Type B pancreatic cell (in vitro differentiated cells): ENCODE measurements around the gene NLRP1. TPM values are rescaled to one million over a fixed set of nuclear protein-coding genes. Genes with fewer than 3 reads are reported as not detected.

Experiments used
- DNase-seq: peaks from one replicate; pipeline ENCODE4 v3.0.0; 2021; ENCODE audit warnings: mixed read lengths; ENCODE audit not compliant: unreplicated experiment; ENCODE audit errors: extremely low spot score
- H3K27ac Mint-ChIP-seq: 2 replicates; pipeline ENCODE4 v1.8.0; 2021; ENCODE audit warnings: mild to moderate bottlenecking, mixed read lengths
- H3K27me3 Mint-ChIP-seq: 2 replicates; pipeline ENCODE4 v1.8.0; 2021; ENCODE audit warnings: mixed read lengths
- H3K36me3 Mint-ChIP-seq: 2 replicates; pipeline ENCODE4 v1.8.0; 2021; ENCODE audit warnings: mixed read lengths
- H3K4me1 Mint-ChIP-seq: one replicate; pipeline ENCODE4 v1.8.0; 2021; ENCODE audit warnings: mixed read lengths; ENCODE audit not compliant: unreplicated experiment
- H3K4me3 Mint-ChIP-seq: 2 replicates; pipeline ENCODE4 v1.8.0; 2021; ENCODE audit warnings: mild to moderate bottlenecking, mixed read lengths
- H3K9me3 Mint-ChIP-seq: 2 replicates; pipeline ENCODE4 v1.8.0; 2021; ENCODE audit warnings: mixed read lengths
- total RNA-seq: library from RNA; stranded (reverse); gene quantifications from 2 replicates; pipeline ENCODE4 v1.2.1, GENCODE V29; 2021; ENCODE audit warnings: low replicate concordance
- TF ChIP-seq, protein P1 (sequence below): fragments of 200-600 bp; sonication (generic); conservative IDR thresholded peaks from 2 replicates; pipeline ENCODE4 v1.5.0; 2021; ENCODE audit warnings: antibody characterized with exemption, mild to moderate bottlenecking

Gene NLRP1
- total RNA-seq, 1 donor from 2014 or later = 111 TPM

GRCh38 chr17:5480962-5481361, 103.3 kb downstream of the NLRP1 start:
- Mint-ChIP-seq H3K27me3 (no peaks in the 10 kb centered on the region), H3K36me3 (peaks cover 56% of the 10 kb centered on the region), H3K4me3 (peak overlapping the region; percentile 74), H3K4me1 (peaks cover 18% of the 10 kb centered on the region), H3K9me3 (no peaks in the 10 kb centered on the region), H3K27ac (peak overlapping the region; percentile 84)
- TF ChIP-seq, protein P1, sequence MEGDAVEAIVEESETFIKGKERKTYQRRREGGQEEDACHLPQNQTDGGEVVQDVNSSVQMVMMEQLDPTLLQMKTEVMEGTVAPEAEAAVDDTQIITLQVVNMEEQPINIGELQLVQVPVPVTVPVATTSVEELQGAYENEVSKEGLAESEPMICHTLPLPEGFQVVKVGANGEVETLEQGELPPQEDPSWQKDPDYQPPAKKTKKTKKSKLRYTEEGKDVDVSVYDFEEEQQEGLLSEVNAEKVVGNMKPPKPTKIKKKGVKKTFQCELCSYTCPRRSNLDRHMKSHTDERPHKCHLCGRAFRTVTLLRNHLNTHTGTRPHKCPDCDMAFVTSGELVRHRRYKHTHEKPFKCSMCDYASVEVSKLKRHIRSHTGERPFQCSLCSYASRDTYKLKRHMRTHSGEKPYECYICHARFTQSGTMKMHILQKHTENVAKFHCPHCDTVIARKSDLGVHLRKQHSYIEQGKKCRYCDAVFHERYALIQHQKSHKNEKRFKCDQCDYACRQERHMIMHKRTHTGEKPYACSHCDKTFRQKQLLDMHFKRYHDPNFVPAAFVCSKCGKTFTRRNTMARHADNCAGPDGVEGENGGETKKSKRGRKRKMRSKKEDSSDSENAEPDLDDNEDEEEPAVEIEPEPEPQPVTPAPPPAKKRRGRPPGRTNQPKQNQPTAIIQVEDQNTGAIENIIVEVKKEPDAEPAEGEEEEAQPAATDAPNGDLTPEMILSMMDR = no peak
- DNase-seq = no peak

GRCh38 chr17:5478992-5479391, 105.3 kb downstream of the NLRP1 start:
- Mint-ChIP-seq H3K27ac (no peak overlapping the region), H3K27me3 (no peaks in the 10 kb centered on the region), H3K4me3 (no peak overlapping the region), H3K4me1 (peaks cover 10% of the 10 kb centered on the region), H3K36me3 (peaks cover 53% of the 10 kb centered on the region), H3K9me3 (no peaks in the 10 kb centered on the region)
- TF ChIP-seq, protein P1 = no peak
- no peak for DNase-seq

DNA sequence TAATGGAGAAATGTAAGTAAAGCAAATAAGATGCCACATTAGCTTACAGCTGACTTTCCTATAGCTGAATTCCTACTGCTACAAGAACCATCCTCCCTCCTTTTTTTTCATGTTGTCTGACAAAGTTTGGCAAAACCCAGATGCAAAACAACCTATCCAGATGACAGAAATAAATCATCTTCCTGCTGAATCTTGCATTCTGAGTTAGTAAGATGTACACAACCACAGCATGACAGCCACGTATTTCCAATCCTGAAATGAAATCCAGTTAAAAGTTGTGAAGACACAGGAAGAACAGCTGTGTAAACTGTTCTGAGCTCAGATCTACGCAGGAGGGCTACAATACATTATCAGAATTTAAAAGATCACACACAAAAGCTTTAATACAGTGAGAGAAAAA, 110.4 kb downstream of the NLRP1 start:
- Mint-ChIP-seq H3K4me3 (no peak overlapping the region), H3K27me3 (no peaks in the 10 kb centered on the region), H3K9me3 (no peaks in the 10 kb centered on the region), H3K27ac (no peak overlapping the region), H3K4me1 (no peaks in the 10 kb centered on the region), H3K36me3 (peaks cover 26% of the 10 kb centered on the region)
- no peak for DNase-seq
- TF ChIP-seq, protein P1 = no peak

- no peaks in the 10 kb centered on the region for H3K9me3 Mint-ChIP-seq
- no peaks in the 10 kb centered on the region for H3K27me3 Mint-ChIP-seq
- DNase-seq = no peak
Measured at GRCh38 chr17:5472511-5472910, 111.8 kb downstream of the NLRP1 start.

GRCh38 chr17:5468075-5468473, 116.2 kb downstream of the NLRP1 start:
- no peak for DNase-seq
- Mint-ChIP-seq H3K9me3 (no peaks in the 10 kb centered on the region), H3K27ac (peak overlapping the region; percentile 17), H3K4me3 (peak overlapping the region; percentile 91), H3K4me1 (peaks cover 24% of the 10 kb centered on the region), H3K27me3 (no peaks in the 10 kb centered on the region), H3K36me3 (peaks cover 6% of the 10 kb centered on the region)
- TF ChIP-seq, protein P1 = no peak

More at GRCh38 chr17:5472511-5472910, 111.8 kb downstream of the NLRP1 start:
- H3K4me1 Mint-ChIP-seq = peaks cover 2% of the 10 kb centered on the region
- peaks cover 14% of the 10 kb centered on the region for H3K36me3 Mint-ChIP-seq
- no peak overlapping the region for H3K27ac Mint-ChIP-seq
- TF ChIP-seq, protein P1 = no peak
- H3K4me3 Mint-ChIP-seq = no peak overlapping the region

GRCh38 chr17:5467416-5467815, 116.9 kb downstream of the NLRP1 start:
- peaks cover 24% of the 10 kb centered on the region for H3K4me1 Mint-ChIP-seq
- no peak for DNase-seq
- H3K27me3 Mint-ChIP-seq = no peaks in the 10 kb centered on the region
- TF ChIP-seq, protein P1 = no peak
- no peaks in the 10 kb centered on the region for H3K9me3 Mint-ChIP-seq
- peak overlapping the region; percentile 91 for H3K4me3 Mint-ChIP-seq
- peak overlapping the region; percentile 17 for H3K27ac Mint-ChIP-seq
- H3K36me3 Mint-ChIP-seq = peaks cover 7% of the 10 kb centered on the region
